ENCODE measurements around the gene SRMS. TPM values are rescaled to one million over a fixed set of nuclear protein-coding genes. Genes with fewer than 3 reads are reported as not detected.
A peak's percentile ranks its signal among the peaks of the same experiment; 100 is the strongest.

Gene SRMS
- total RNA-seq, 6 donors from 2014 or later = not detected

GRCh38 chr20:63505723-63506122 is 41.8 kb downstream of the SRMS start:
- TF ChIP-seq EP300 (IDR thresholded peaks at IDR 0.05) = no peak
- TF ChIP-seq POLR2AphosphoS5 (IDR thresholded peaks at IDR 0.05) = no peak
- TF ChIP-seq CTCF (IDR thresholded peaks at IDR 0.05) = no peak
- no peak for TF ChIP-seq POLR2A (IDR thresholded peaks at IDR 0.05)
- no peak overlapping the region for H3K27ac ChIP-seq
- H3K27me3 ChIP-seq = peaks cover 0 to 3% (median under 1%) of the 10 kb centered on the region in 4 donors
- no peaks in the 10 kb centered on the region for H3K4me1 ChIP-seq
- no peak overlapping the region for H3K4me3 ChIP-seq
- WGBS, 2 donors = 75 to 92% methylated on average over 12 of the region's 12 CpGs
- DNase-seq (no peak), ATAC-seq (ENCODE audit: low FRiP score in 2 of 2) (no peak)
- peaks cover 0 to 10% (median 3%) of the 10 kb centered on the region in 4 donors for H3K9me3 ChIP-seq
- H3K36me3 ChIP-seq = no peaks in the 10 kb centered on the region

GRCh38 chr20:63505281-63505680 is 42.3 kb downstream of the SRMS start:
- TF ChIP-seq EP300 (IDR thresholded peaks at IDR 0.05) = no peak
- TF ChIP-seq POLR2AphosphoS5 (IDR thresholded peaks at IDR 0.05) = no peak
- no peak for TF ChIP-seq CTCF (IDR thresholded peaks at IDR 0.05)
- no peak for TF ChIP-seq POLR2A (IDR thresholded peaks at IDR 0.05)
- ATAC-seq (ENCODE audit: low FRiP score in 2 of 2) (no peak), DNase-seq (no peak)
- Histone ChIP-seq H3K36me3 (no peaks in the 10 kb centered on the region), H3K27me3 (peaks cover 0 to 6% (median 1%) of the 10 kb centered on the region in 4 donors), H3K4me3 (no peak overlapping the region), H3K27ac (no peak overlapping the region), H3K4me1 (no peaks in the 10 kb centered on the region), H3K9me3 (peaks cover 0 to 10% (median 3%) of the 10 kb centered on the region in 4 donors)
- 82 to 85% methylated on average over 7 to 8 of the region's 8 CpGs for WGBS, 2 donors

- WGBS, 2 donors = 92 to 93% methylated on average over 9 of the region's 9 CpGs
- H3K27ac ChIP-seq = no peak overlapping the region
- no peak for ATAC-seq (ENCODE audit: low FRiP score in 2 of 2)
- H3K27me3 ChIP-seq = peaks cover 0 to 12% (median 4%) of the 10 kb centered on the region in 4 donors
- TF ChIP-seq POLR2AphosphoS5 (IDR thresholded peaks at IDR 0.05) (no peak), EP300 (IDR thresholded peaks at IDR 0.05) (no peak), CTCF (IDR thresholded peaks at IDR 0.05) (no peak), POLR2A (IDR thresholded peaks at IDR 0.05) (no peak)
- DNase-seq = no peak
- H3K36me3 ChIP-seq = no peaks in the 10 kb centered on the region
- peaks cover 0 to 2% (median under 1%) of the 10 kb centered on the region in 4 donors for H3K4me1 ChIP-seq
- H3K4me3 ChIP-seq = no peak overlapping the region
- peaks cover 0 to 10% (median 3%) of the 10 kb centered on the region in 4 donors for H3K9me3 ChIP-seq
Observed at GRCh38 chr20:63504642-63505041, 42.9 kb downstream of the SRMS start.

GRCh38 chr20:63503524-63503923 is 44.0 kb downstream of the SRMS start:
- DNase-seq (no peak), ATAC-seq (ENCODE audit: low FRiP score in 2 of 2) (no peak)
- WGBS, 2 donors = 34 to 39% methylated on average over 5 to 7 of the region's 7 CpGs
- Histone ChIP-seq H3K4me3 (no peak overlapping the region), H3K36me3 (no peaks in the 10 kb centered on the region), H3K27me3 (peaks cover 0 to 23% (median 13%) of the 10 kb centered on the region in 4 donors), H3K27ac (no peak overlapping the region), H3K4me1 (peaks cover 6 to 13% (median 9%) of the 10 kb centered on the region in 4 donors), H3K9me3 (peaks cover 0 to 10% (median 3%) of the 10 kb centered on the region in 4 donors)
- TF ChIP-seq POLR2AphosphoS5 (IDR thresholded peaks at IDR 0.05) (no peak), POLR2A (IDR thresholded peaks at IDR 0.05) (no peak), EP300 (IDR thresholded peaks at IDR 0.05) (no peak), CTCF (IDR thresholded peaks at IDR 0.05) (no peak)

- peaks cover 0 to 10% (median 3%) of the 10 kb centered on the region in 4 donors for H3K9me3 ChIP-seq
- no peaks in the 10 kb centered on the region for H3K36me3 ChIP-seq
- DNase-seq (peak in 1 of 2 donors; percentile 71), ATAC-seq (ENCODE audit: low FRiP score in 2 of 2) (no peak)
- H3K4me1 ChIP-seq = peaks cover 14 to 21% (median 14%) of the 10 kb centered on the region in 4 donors
- no peak for TF ChIP-seq EP300 (IDR thresholded peaks at IDR 0.05)
- no peak for TF ChIP-seq CTCF (IDR thresholded peaks at IDR 0.05)
- no peak for TF ChIP-seq POLR2A (IDR thresholded peaks at IDR 0.05)
- TF ChIP-seq POLR2AphosphoS5 (IDR thresholded peaks at IDR 0.05) = no peak
- no peak overlapping the region for H3K4me3 ChIP-seq
- WGBS, 2 donors = 50 to 56% methylated on average over 2 to 6 of the region's 15 CpGs
- peaks cover 0 to 31% (median 20%) of the 10 kb centered on the region in 4 donors for H3K27me3 ChIP-seq
- H3K27ac ChIP-seq = no peak overlapping the region
Observed at GRCh38 chr20:63502671-63503172, 44.8 kb downstream of the SRMS start.
